Esophagus muscularis mucosa (tissue), 4 donors: ENCODE data around the gene TLX1. TPM values are rescaled to one million over a fixed set of nuclear protein-coding genes. Genes with fewer than 3 reads are reported as not detected.

Experiments used
- DNase-seq: peaks from one replicate; pipeline ENCODE4 v3.0.0-alpha.2; 2017; ENCODE audit errors: extremely low spot score
- H3K27ac ChIP-seq, 4 donors: fragments of 200-600 bp; sonication (generic); replicated peaks in 1 of 4; 1 replicate in 3 of 4; 2 replicates in 1 of 4; pipeline ENCODE4 v1.5.1; 2016 to 2019; ENCODE audit warnings: mild to moderate bottlenecking in 1 of 4
- H3K27me3 ChIP-seq, 4 donors: fragments of 200-600 bp; sonication (generic); one replicate each; pipeline versions ENCODE4 v1.5.1 to v1.6.0; 2016 to 2019
- H3K36me3 ChIP-seq, 4 donors: fragments of 200-600 bp; sonication (generic); one replicate each; pipeline ENCODE4 v1.5.1; 2016 to 2019
- H3K4me1 ChIP-seq, 4 donors: fragments of 200-600 bp; sonication (generic); one replicate each; pipeline ENCODE4 v1.5.1; 2016 to 2019
- H3K4me3 ChIP-seq, 4 donors: fragments of 200-600 bp; sonication (generic); 1 replicate in 2 of 4; 2 replicates in 2 of 4; pipeline ENCODE4 v1.5.1; 2016 to 2019; ENCODE audit warnings: mild to moderate bottlenecking in 4 of 4, moderate library complexity in 1 of 4
- H3K9me3 ChIP-seq, 4 donors: fragments of 200-600 bp; sonication (generic); 1 replicate in 3 of 4; 2 replicates in 1 of 4; pipeline ENCODE4 v1.5.1; 2016 to 2019
- CTCF ChIP-seq, 3 experiments: fragments of 200-600 bp in 2 of 3; fragments of 450-650 bp in 1 of 3; sonication (generic) in 2 of 3; IDR thresholded peaks; one replicate each; pipeline ENCODE4 v1.5.1; 2017 to 2019; ENCODE audit warnings: antibody characterized with exemption in 3 of 3, mild to moderate bottlenecking in 2 of 3, moderate library complexity in 1 of 3
- EP300 ChIP-seq: sonication (generic); formaldehyde crosslinking; IDR thresholded peaks from one replicate; pipeline ENCODE4 v1.6.1; 2017; ENCODE audit warnings: antibody characterized with exemption
- POLR2A ChIP-seq: fragments of 450-650 bp; IDR thresholded peaks from one replicate; pipeline ENCODE4 v1.6.1; 2017; ENCODE audit warnings: antibody characterized with exemption, moderate library complexity, mild to moderate bottlenecking, low read depth
- POLR2AphosphoS5 ChIP-seq, 2 donors: sonication (generic); formaldehyde crosslinking; IDR thresholded peaks; one replicate each; pipeline ENCODE4 v1.6.1; 2017; ENCODE audit warnings: antibody characterized with exemption in 2 of 2
- WGBS: methylation state at CpG from one replicate; pipeline ENCODE4 v1.1.5; 2018; 5-methylcytosine and 5-hydroxymethylcytosine counted together
- intact Hi-C: fragments of 100-400 bp; cut with DNase I; formaldehyde crosslinking; loops from one replicate; pipeline ENCODE4 v1.15.1; 2023
- total RNA-seq, 4 donors: library from RNA; depleted of rRNA; stranded (reverse); fragments of >200 nt; gene quantifications; one replicate each; pipeline versions ENCODE4 v1.1.0 to v1.2.1, GENCODE V29; 2016

TLX1 gene
- total RNA-seq, 4 donors from 2014 or later, result not detected

GRCh38 chr10:101124933-101125332 is 6.2 kb upstream of the TLX1 start:
- intact Hi-C loops, result no loop called here
- 74% methylated on average over 4 of the region's 5 CpGs for WGBS

GRCh38 chr10:101126684-101127628 is 4.1 kb upstream of the TLX1 start:
- H3K36me3 ChIP-seq, result no peaks in the 10 kb centered on the region
- H3K4me1 ChIP-seq, result peaks cover 22 to 31% (median 28%) of the 10 kb centered on the region in 4 donors
- H3K27me3 ChIP-seq, result peaks cover 0 to 100% (median 71%) of the 10 kb centered on the region in 4 donors
- no peak for TF ChIP-seq CTCF (IDR thresholded peaks at IDR 0.05)
- TF ChIP-seq EP300, result no peak
- no peak for TF ChIP-seq POLR2A
- no peak for TF ChIP-seq POLR2AphosphoS5 (IDR thresholded peaks at IDR 0.05)
- intact Hi-C loops, result no loop called here
- WGBS, result 21% methylated on average over 14 of the region's 14 CpGs
- H3K9me3 ChIP-seq, result no peaks in the 10 kb centered on the region
- H3K4me3 ChIP-seq, result no peak overlapping the region
- H3K27ac ChIP-seq, result no peak overlapping the region
- no peak for DNase-seq

More at GRCh38 chr10:101124933-101125332, 6.2 kb upstream of the TLX1 start:
- no peak for TF ChIP-seq EP300
- no peak for TF ChIP-seq CTCF (IDR thresholded peaks at IDR 0.05)
- no peak for TF ChIP-seq POLR2AphosphoS5 (IDR thresholded peaks at IDR 0.05)
- TF ChIP-seq POLR2A, result no peak
- no peak for DNase-seq
- Histone ChIP-seq H3K36me3 (no peaks in the 10 kb centered on the region), H3K4me3 (no peak overlapping the region), H3K9me3 (no peaks in the 10 kb centered on the region), H3K4me1 (peaks cover 18 to 32% (median 28%) of the 10 kb centered on the region in 4 donors), H3K27me3 (peaks cover 0 to 100% (median 61%) of the 10 kb centered on the region in 4 donors), H3K27ac (no peak overlapping the region)

GRCh38 chr10:101130141-101130540 is 959 bp upstream of the TLX1 start:
- no peak for DNase-seq

GRCh38 chr10:101131962-101132635 is 999 bp downstream of the TLX1 start:
- Histone ChIP-seq H3K27ac (no peak overlapping the region), H3K4me3 (peak overlapping the region; percentile 43 to 52 (median 46)), H3K4me1 (peaks cover 37 to 54% (median 46%) of the 10 kb centered on the region in 4 donors), H3K36me3 (no peaks in the 10 kb centered on the region), H3K9me3 (no peaks in the 10 kb centered on the region), H3K27me3 (peaks cover 6 to 100% (median 73%) of the 10 kb centered on the region in 4 donors)
- intact Hi-C loops, result no loop called here
- TF ChIP-seq CTCF (IDR thresholded peaks at IDR 0.05), result no peak
- 11% methylated on average over 7 of the region's 39 CpGs for WGBS
- no peak for DNase-seq

More at GRCh38 chr10:101130141-101130540, 959 bp upstream of the TLX1 start:
- Histone ChIP-seq H3K4me1 (peaks cover 32 to 41% (median 40%) of the 10 kb centered on the region in 4 donors), H3K4me3 (no peak overlapping the region), H3K27ac (no peak overlapping the region), H3K9me3 (no peaks in the 10 kb centered on the region), H3K36me3 (no peaks in the 10 kb centered on the region), H3K27me3 (peaks cover 6 to 100% (median 72%) of the 10 kb centered on the region in 4 donors)
- TF ChIP-seq EP300, result no peak
- TF ChIP-seq CTCF (IDR thresholded peaks at IDR 0.05), result no peak
- intact Hi-C loops, result no loop called here
- 48% methylated on average over 5 of the region's 5 CpGs for WGBS
